Activated T-cell treated with anti-CD3 and anti-CD28 coated beads, Interleukin-2, amount 50 U/mL, for 1 hour (primary cell): ENCODE measurements around the gene DGKG.

Experiments
- DNase-seq: peaks from one replicate; pipeline ENCODE4 v3.0.0-alpha.2; 2020

Gene DGKG

GRCh38 chr3:186099178-186099577, 262.9 kb downstream of the DGKG start:
- DNase-seq, result no peak

GRCh38 chr3:186098740-186099139, 263.3 kb downstream of the DGKG start:
- DNase-seq, result no peak

GRCh38 chr3:186097663-186098451, 264.2 kb downstream of the DGKG start:
- DNase-seq, result no peak

- DNase-seq, result no peak
Measured at GRCh38 chr3:186097317-186097662, 264.7 kb downstream of the DGKG start.
